CD4-positive, alpha-beta T cell treated with Interleukin-15 for 4 hours (primary cell): ENCODE data around the gene OGFRL1.
A peak's percentile ranks its signal among the peaks of the same experiment; 100 is the strongest.

Experiments
- DNase-seq: peaks from one replicate; pipeline ENCODE4 v3.0.0-alpha.2; 2020; ENCODE audit warnings: low spot score

OGFRL1 gene

GRCh38 chr6:71287038-71287437, 1.6 kb upstream of the OGFRL1 start:
- no peak for DNase-seq

GRCh38 chr6:71287926-71288227, 734 bp upstream of the OGFRL1 start:
- DNase-seq = no peak

- peak; percentile 13 for DNase-seq
These were observed 609 bp downstream of the OGFRL1 start for GRCh38 chr6:71289039-71289801.

- DNase-seq = no peak
These were observed 1.2 kb downstream of the OGFRL1 start for GRCh38 chr6:71289802-71290175.

DNA sequence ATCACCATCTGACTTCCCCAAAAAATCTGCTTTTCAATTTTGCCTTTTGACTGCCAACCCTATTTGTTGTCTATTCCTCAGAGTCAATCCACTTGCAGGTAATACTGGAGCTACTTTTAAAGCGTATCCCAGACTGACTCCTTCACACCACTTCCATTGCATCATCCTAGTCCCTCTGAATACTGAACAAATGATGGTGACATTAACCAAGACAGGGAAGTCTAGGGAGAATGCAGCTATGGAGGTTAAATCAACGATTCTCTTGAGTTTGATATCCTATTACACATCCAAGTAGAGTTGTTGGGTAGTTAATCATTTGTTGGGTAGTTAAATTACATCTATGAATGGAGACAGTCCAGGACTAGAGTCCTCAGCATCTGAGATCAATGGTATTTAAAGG, 2.0 kb downstream of the OGFRL1 start:
- DNase-seq = no peak

GRCh38 chr6:71292001-71292400, 3.4 kb downstream of the OGFRL1 start:
- DNase-seq = no peak

DNA sequence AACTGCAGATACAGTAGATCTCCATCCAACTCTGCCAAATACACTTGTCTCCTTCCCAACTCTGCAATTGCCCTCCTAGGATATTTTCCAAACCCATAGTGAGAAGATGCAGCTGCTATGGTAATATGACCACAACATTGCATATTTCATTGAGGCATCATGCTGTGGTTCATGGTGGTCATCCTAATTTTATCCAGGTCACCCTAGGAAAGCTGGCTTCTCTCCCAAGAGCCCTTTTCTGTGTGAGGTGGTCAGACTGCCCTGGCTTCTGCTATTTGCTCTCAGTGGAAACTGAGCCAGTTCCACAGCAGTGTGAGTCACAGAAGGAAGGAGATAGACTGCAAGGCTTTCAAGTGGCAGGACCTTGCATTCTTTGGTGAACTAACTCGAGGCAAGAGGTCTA, 5.5 kb downstream of the OGFRL1 start:
- no peak for DNase-seq

- DNase-seq = no peak
These were observed 9.8 kb downstream of the OGFRL1 start for GRCh38 chr6:71298459-71298858.

- no peak for DNase-seq
These were observed 11.2 kb downstream of the OGFRL1 start for GRCh38 chr6:71299541-71300470.

GRCh38 chr6:71300561-71301168, 12.1 kb downstream of the OGFRL1 start:
- no peak for DNase-seq

- DNase-seq = no peak
These were observed 12.9 kb downstream of the OGFRL1 start for GRCh38 chr6:71301546-71301945.

- DNase-seq = no peak
These were observed 21.0 kb downstream of the OGFRL1 start for GRCh38 chr6:71309656-71310055.

DNA sequence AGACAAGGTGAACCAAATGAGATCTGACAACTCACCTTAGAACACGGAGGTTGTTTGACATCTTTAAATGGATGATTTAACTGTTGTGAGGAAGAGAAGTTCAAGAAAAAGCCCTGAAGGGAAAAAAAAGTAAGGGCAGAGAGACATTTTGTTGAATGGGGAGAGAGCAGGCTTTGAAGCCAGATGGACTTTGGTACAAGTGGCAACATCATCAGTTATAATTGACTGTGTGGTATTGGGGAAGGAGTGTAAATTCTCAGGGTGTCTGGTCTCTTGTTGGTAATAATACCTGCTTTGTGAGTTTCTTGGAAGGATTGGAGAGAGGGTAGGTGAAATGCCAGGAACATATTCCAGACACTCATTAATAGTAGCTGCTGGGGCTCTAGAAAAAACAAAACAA, 21.6 kb downstream of the OGFRL1 start:
- DNase-seq = no peak

GRCh38 chr6:71312089-71312488, 23.5 kb downstream of the OGFRL1 start:
- no peak for DNase-seq

DNA sequence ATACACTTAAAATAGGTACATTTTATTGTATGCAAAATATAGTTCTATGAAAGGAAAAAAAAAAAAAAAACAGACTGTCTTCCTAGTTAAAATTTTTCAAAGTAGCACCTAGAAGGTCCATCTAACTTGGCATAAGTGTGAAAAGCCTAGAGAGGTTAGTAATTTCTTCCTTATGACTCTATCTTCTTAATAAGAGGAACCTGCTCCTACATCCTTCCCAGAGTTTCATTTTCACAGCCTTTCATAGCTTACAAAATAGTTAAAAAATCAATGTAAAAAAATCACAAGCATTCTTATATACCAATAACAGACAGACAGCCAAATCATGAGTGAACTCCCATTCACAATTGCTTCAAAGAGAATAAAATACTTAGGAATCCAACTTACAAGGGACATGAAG, 28.8 kb downstream of the OGFRL1 start:
- no peak for DNase-seq

DNA sequence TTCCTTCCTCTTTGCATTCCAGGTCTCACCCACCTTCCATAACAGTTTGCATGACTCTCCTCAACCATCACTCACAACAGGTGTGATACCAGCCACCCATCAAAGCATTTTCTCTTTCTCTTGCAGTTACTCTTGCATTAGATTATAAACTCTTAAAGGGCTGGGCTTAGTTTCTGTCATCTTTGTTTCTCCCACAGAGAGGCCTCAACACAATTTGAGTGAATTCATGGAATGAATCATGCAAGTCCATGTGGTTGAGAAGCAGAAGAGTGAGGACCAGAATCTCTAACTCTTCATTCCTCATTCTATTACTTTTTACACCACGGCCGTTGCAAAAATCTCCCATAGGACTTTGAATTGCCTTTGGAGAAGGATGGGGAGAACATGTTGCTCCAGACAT, 31.4 kb downstream of the OGFRL1 start:
- DNase-seq = no peak

DNA sequence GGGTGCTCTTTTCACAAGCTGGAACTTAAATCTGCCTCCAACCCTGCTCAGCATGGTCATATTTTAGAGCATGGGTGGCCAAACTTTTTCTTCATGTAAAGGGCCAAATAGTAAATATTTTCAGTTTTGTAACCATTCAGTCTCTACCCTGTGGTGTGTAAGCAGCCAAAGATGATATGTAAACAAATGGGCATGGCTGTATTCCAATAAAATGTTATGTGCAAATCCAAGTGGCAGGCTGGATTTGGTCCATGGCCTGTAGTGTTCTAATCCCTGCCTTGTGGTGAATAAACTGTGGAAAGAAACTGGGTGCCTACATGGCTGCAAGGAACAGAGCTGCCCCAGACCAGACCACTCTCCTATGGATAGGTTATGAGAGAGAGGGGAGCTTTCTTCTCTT, 32.7 kb downstream of the OGFRL1 start:
- no peak for DNase-seq

- DNase-seq = no peak
These were observed 35.7 kb downstream of the OGFRL1 start for GRCh38 chr6:71324194-71324785.

- no peak for DNase-seq
These were observed 38.0 kb downstream of the OGFRL1 start for GRCh38 chr6:71326611-71327010.

DNA sequence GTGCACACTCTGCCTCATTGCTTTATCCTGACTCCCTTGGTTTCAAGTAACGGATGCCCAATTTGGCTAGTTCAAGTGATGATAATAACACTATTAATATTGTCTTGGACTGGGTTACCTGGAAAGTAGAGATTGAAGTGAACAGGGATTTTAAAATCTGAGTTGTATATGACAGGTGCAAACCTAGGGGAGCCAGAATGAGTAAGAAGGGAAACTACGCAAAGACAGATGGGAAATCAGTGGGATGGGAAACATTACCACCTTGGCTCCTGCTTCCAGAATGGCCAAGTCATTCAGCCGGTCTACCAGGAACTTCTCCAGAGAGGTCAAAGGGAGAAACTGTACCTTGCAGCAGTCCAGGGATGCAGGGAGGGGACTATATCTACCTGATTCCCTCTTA, 41.9 kb downstream of the OGFRL1 start:
- DNase-seq = no peak

DNA sequence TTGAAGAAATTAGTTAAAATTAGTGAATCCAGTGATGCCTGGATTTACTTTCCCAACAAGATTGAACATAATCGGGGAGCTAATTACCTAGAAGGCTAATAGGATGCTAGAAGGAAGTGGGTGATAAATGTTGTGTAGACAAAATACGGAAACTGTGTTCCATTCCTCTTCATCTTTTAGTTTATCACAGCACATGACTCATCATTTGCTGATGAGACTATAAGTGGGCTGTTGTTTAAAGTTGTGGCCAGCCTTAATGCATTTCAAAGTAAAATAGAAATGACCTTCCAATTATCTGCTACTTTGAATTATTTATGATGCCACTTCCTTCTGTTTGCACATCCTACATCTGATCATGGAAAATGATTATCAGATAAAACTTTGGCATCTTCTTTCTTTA, 43.4 kb downstream of the OGFRL1 start:
- no peak for DNase-seq

DNA sequence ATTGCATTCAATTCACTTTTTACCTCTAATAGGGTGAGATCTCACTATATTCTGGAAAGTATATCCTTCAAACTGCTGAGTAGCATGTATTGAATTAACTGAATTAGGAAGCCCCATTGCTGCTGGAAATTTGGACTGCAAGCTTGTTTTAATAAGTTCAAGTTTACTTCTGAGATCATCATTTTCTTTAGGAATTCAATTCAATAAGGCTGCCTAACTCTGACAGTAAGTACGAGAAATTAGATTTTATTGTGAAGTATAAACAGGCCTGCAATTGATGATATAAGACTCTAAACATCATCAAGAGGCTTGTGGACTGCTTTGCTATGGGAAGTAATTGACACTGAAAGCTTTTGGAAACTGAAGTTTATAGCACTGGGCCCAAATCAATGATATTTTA, 44.4 kb downstream of the OGFRL1 start:
- DNase-seq = no peak

GRCh38 chr6:71333697-71334096, 45.1 kb downstream of the OGFRL1 start:
- DNase-seq = no peak
